Measurements from ENCODE around the gene MYH9.

MYH9 gene

GRCh38 chr22:36385491-36386350 is 2.0 kb downstream of the MYH9 start:
- DNase-seq = no peak

GRCh38 chr22:36384766-36385481 is 2.8 kb downstream of the MYH9 start:
- DNase-seq = no peak

- DNase-seq = peak; percentile 71
These were observed 4.6 kb downstream of the MYH9 start for GRCh38 chr22:36383110-36383581.

- DNase-seq = no peak
These were observed 6.1 kb downstream of the MYH9 start for GRCh38 chr22:36381513-36382128.

GRCh38 chr22:36379593-36380361 is 8.0 kb downstream of the MYH9 start:
- no peak for DNase-seq

GRCh38 chr22:36378869-36379217 is 8.9 kb downstream of the MYH9 start:
- no peak for DNase-seq

- DNase-seq = no peak
These were observed 9.5 kb downstream of the MYH9 start for GRCh38 chr22:36378080-36378868.

- DNase-seq = peak; percentile 76
These were observed 10.6 kb downstream of the MYH9 start for GRCh38 chr22:36377022-36377631.

GRCh38 chr22:36376265-36376664 is 11.5 kb downstream of the MYH9 start:
- DNase-seq = no peak

- no peak for DNase-seq
These were observed 12.4 kb downstream of the MYH9 start for GRCh38 chr22:36375071-36375980.

GRCh38 chr22:36374603-36375024 is 13.2 kb downstream of the MYH9 start:
- DNase-seq = no peak

- DNase-seq = no peak
These were observed 14.5 kb downstream of the MYH9 start for GRCh38 chr22:36373258-36373579.

GRCh38 chr22:36371920-36372319 is 15.8 kb downstream of the MYH9 start:
- DNase-seq = no peak

GRCh38 chr22:36369922-36370791 is 17.6 kb downstream of the MYH9 start:
- DNase-seq = peak; percentile 66

GRCh38 chr22:36369004-36369921 is 18.5 kb downstream of the MYH9 start:
- DNase-seq = peak; percentile 34

- DNase-seq = peak; percentile 99
These were observed 19.3 kb downstream of the MYH9 start for GRCh38 chr22:36368359-36368983.

GRCh38 chr22:36367479-36367878 is 20.3 kb downstream of the MYH9 start:
- no peak for DNase-seq

GRCh38 chr22:36367066-36367465 is 20.7 kb downstream of the MYH9 start:
- no peak for DNase-seq

Measured in hematopoietic multipotent progenitor cell treated with erythropoietin and hydrocortisone succinate and interleukin-3 and kit ligand, for 8 days (in vitro differentiated cells).